IMR-90 (cell line): Measurements from ENCODE around the gene BLMH. TPM values are rescaled to one million over a fixed set of nuclear protein-coding genes. Genes with fewer than 3 reads are reported as not detected.
A peak's percentile ranks its signal among the peaks of the same experiment; 100 is the strongest.

Experiments used
- ATAC-seq: fragments of 200-7000 bp; cut with Tn5 transposase; 2 replicates; pipeline ENCODE4 v1.9.1; 2020; ENCODE audit warnings: low read depth, mild to moderate bottlenecking, moderate library complexity
- BruUV-seq: library from RNA; stranded (reverse); fragments of 400-500 nt; replicated peaks from 2 replicates; lab custom pipeline; 2021; lab: Mats Ljungman, UMichigan
- CTCF ChIA-PET: fragments of 300-600 bp; formaldehyde crosslinking; extraction: SDS; loops from one replicate; lab custom pipeline; 2021; ENCODE audit warnings: antibody characterized with exemption; lab: Yijun Ruan, JAX
- POLR2A ChIA-PET: fragments of 300-600 bp; sonication (Branson Sonifier 250); formaldehyde crosslinking; loops from one replicate; lab custom pipeline; 2022; ENCODE audit warnings: antibody characterized with exemption; ENCODE audit not compliant: unreplicated experiment; lab: Charles Lee
- DNase-seq: peaks from one replicate; pipeline ENCODE4 v3.0.0; 2013
- H2AFZ ChIP-seq: replicated peaks from 2 replicates; pipeline ENCODE3; 2013; ENCODE audit warnings: low read length, mild to moderate bottlenecking; ENCODE audit not compliant: poor library complexity
- H2AK5ac ChIP-seq: 2 replicates; pipeline ENCODE4 v1.6.1; 2013; ENCODE audit warnings: low read depth, low read length, inconsistent platforms
- H2AK9ac ChIP-seq: replicated peaks from 2 replicates; pipeline ENCODE3; 2013; ENCODE audit warnings: mild to moderate bottlenecking, low read depth, low read length, moderate library complexity; ENCODE audit not compliant: poor library complexity
- H2BK120ac ChIP-seq: 2 replicates; pipeline ENCODE4 v1.6.1; 2013; ENCODE audit warnings: low read depth, low read length, inconsistent platforms
- H2BK15ac ChIP-seq: 3 replicates; pipeline ENCODE4 v1.6.1; 2013; ENCODE audit warnings: low read depth, low read length, inconsistent platforms
- H2BK20ac ChIP-seq: 2 replicates; pipeline ENCODE4 v1.6.1; 2013; ENCODE audit warnings: low read depth, mild to moderate bottlenecking, inconsistent platforms, low read length, moderate library complexity
- H2BK5ac ChIP-seq: 2 replicates; pipeline ENCODE4 v1.6.1; 2013; ENCODE audit warnings: mild to moderate bottlenecking, low read depth, low read length, inconsistent platforms; ENCODE audit not compliant: poor library complexity, severe bottlenecking
- H3K14ac ChIP-seq: replicated peaks from 2 replicates; pipeline ENCODE4 v1.6.1; 2013; ENCODE audit warnings: low read depth, low read length, inconsistent platforms
- H3K18ac ChIP-seq: 2 replicates; pipeline ENCODE4 v1.6.1; 2013; ENCODE audit warnings: low read depth, low read length, control low read depth
- H3K23ac ChIP-seq: 2 replicates; pipeline ENCODE4 v1.6.1; 2013; ENCODE audit warnings: low read depth, low read length, inconsistent platforms
- H3K27ac ChIP-seq: 2 replicates; pipeline ENCODE4 v1.5.1; 2013; ENCODE audit warnings: mild to moderate bottlenecking, control low read depth, low read length; ENCODE audit not compliant: insufficient read depth
- H3K27me3 ChIP-seq: 2 replicates; pipeline ENCODE4 v1.6.1; 2013; ENCODE audit warnings: low read length; ENCODE audit not compliant: control insufficient read depth, insufficient read depth
- H3K36me3 ChIP-seq: 2 replicates; pipeline ENCODE4 v1.6.1; 2013; ENCODE audit warnings: low read length, mixed read lengths; ENCODE audit not compliant: control insufficient read depth, insufficient read depth
- H3K4ac ChIP-seq: 2 replicates; pipeline ENCODE4 v1.6.1; 2013; ENCODE audit warnings: low read depth, low read length, inconsistent platforms
- H3K4me1 ChIP-seq: 2 replicates; pipeline ENCODE4 v1.6.1; 2013; ENCODE audit warnings: low read length, mixed read lengths; ENCODE audit not compliant: control insufficient read depth, insufficient read depth
- H3K4me2 ChIP-seq: 2 replicates; pipeline ENCODE4 v1.6.1; 2013; ENCODE audit warnings: low read depth, mild to moderate bottlenecking, control low read depth, low read length, moderate library complexity
- H3K4me3 ChIP-seq: 2 replicates; pipeline ENCODE4 v1.5.1; 2013; ENCODE audit warnings: low read depth, mild to moderate bottlenecking, control low read depth, low read length, moderate library complexity; ENCODE audit not compliant: insufficient read depth
- H3K56ac ChIP-seq: 2 replicates; pipeline ENCODE4 v1.6.1; 2013; ENCODE audit warnings: low read length, inconsistent platforms; ENCODE audit not compliant: insufficient read depth; ENCODE audit errors: extremely low read depth
- H3K79me1 ChIP-seq, 2 experiments: 2 replicates each; pipeline ENCODE4 v1.6.1; 2013; ENCODE audit warnings: low read length in 2 of 2, inconsistent platforms in 1 of 2, low read depth in 1 of 2
- H3K9ac ChIP-seq: 2 replicates; pipeline ENCODE4 v1.6.1; 2013; ENCODE audit warnings: low read depth, low read length, control low read depth
- H3K9me1 ChIP-seq: 2 replicates; pipeline ENCODE4 v1.6.1; 2013; ENCODE audit warnings: low read length, inconsistent platforms; ENCODE audit not compliant: insufficient read depth
- H3K9me3 ChIP-seq: 2 replicates; pipeline ENCODE4 v1.6.1; 2013; ENCODE audit warnings: low read length; ENCODE audit not compliant: control insufficient read depth, insufficient read depth
- H4K20me1 ChIP-seq: 2 replicates; pipeline ENCODE4 v1.6.1; 2013; ENCODE audit warnings: low read length, inconsistent platforms; ENCODE audit not compliant: insufficient read depth
- H4K5ac ChIP-seq: 2 replicates; pipeline ENCODE4 v1.6.1; 2013; ENCODE audit warnings: mild to moderate bottlenecking, low read depth, low read length, control low read depth
- H4K8ac ChIP-seq, 2 experiments: 2 replicates each; pipeline ENCODE4 v1.6.1; 2013; ENCODE audit warnings: low read depth in 2 of 2, low read length in 2 of 2, control low read depth in 1 of 2, inconsistent platforms in 1 of 2
- H4K91ac ChIP-seq: 2 replicates; pipeline ENCODE4 v1.6.1; 2013; ENCODE audit warnings: low read depth, low read length, inconsistent platforms; ENCODE audit not compliant: insufficient read depth
- FOS ChIP-seq: fragments of 150-350 bp; IDR thresholded peaks from 2 replicates; pipeline ENCODE4 v1.6.1; 2016; ENCODE audit warnings: low read depth, low read length
- MAFK ChIP-seq: IDR thresholded peaks from 2 replicates; pipeline ENCODE4 v1.6.1; 2012; ENCODE audit warnings: low read depth, low read length, improper control_type of control experiment
- MAZ ChIP-seq: IDR thresholded peaks from 2 replicates; pipeline ENCODE4 v1.6.1; 2012; ENCODE audit warnings: low read depth, mild to moderate bottlenecking, low read length, improper control_type of control experiment, moderate library complexity, borderline replicate concordance
- RAD21 ChIP-seq: IDR thresholded peaks from 2 replicates; pipeline ENCODE4 v1.6.1; 2012; ENCODE audit warnings: low read length, improper control_type of control experiment
- WGBS, 2 experiments: methylation state at CpG; one replicate each; pipeline versions ENCODE4 v1.1.5 to v1.1.7; 2013; ENCODE audit warnings: missing lambda C conversion rate in 2 of 2; ENCODE audit not compliant: insufficient read length in 1 of 2; ENCODE audit errors: extremely low coverage in 2 of 2; 5-methylcytosine and 5-hydroxymethylcytosine counted together
- dilution Hi-C: fragments of 300-500 bp; cut with HindIII; formaldehyde crosslinking; loops from one replicate; pipeline ENCODE4 v1.14.3; 2018; ENCODE audit warnings: low sequenced_read_pairs; ENCODE audit not compliant: unreplicated experiment
- in situ Hi-C: fragments of 300-500 bp; cut with MboI; formaldehyde crosslinking; loops from 3 replicates; pipeline ENCODE4 v1.14.3; 2019; ENCODE audit warnings: low sequenced_read_pairs, inconsistent platforms, mixed read lengths
- intact Hi-C: fragments of 100-400 bp; cut with micrococcal nuclease; formaldehyde crosslinking; loops from 2 replicates; pipeline ENCODE4 v1.10.0; 2022
- polyA plus RNA-seq, 3 experiments: library from polyadenylated mRNA; depleted of rRNA; stranded (reverse); fragments of >200 nt; gene quantifications; 2 replicates each; pipeline ENCODE4 v1.2.3, GENCODE V29; 2012; ENCODE audit warnings: low replicate concordance in 1 of 3
- total RNA-seq: library from RNA; depleted of rRNA; stranded (reverse); fragments of >200 nt; gene quantifications from 2 replicates; pipeline ENCODE4 v1.2.3, GENCODE V29; 2012

The BLMH gene
- total and polyA plus RNA-seq, 2 of the 4 experiments (the other 2 are of a cell fraction), result 17.3 to 20.8 TPM

GRCh38 chr17:30332057-30332542, 40.4 kb upstream of the BLMH start:
- no peaks in the 10 kb centered on the region for H3K9me3 ChIP-seq
- no peak overlapping the region for H3K23ac ChIP-seq
- BruUV-seq, result no TSS peak
- no peak overlapping the region for H3K56ac ChIP-seq
- peak overlapping the region; percentile 46 for H2BK5ac ChIP-seq
- no peak overlapping the region for H2BK15ac ChIP-seq
- no peaks in the 10 kb centered on the region; the same call in 1 of the 2 replicates for H3K9me1 ChIP-seq
- no peak overlapping the region for H4K91ac ChIP-seq
- no peak overlapping the region for H3K18ac ChIP-seq
- no peak overlapping the region for H2AFZ ChIP-seq
- no peak overlapping the region for H2AK5ac ChIP-seq
- ChIA-PET CTCF (no interaction called here), POLR2A (no interaction called here)
- no peaks in the 10 kb centered on the region for H3K79me1 ChIP-seq
- no peaks in the 10 kb centered on the region for H3K4me1 ChIP-seq
- no peak overlapping the region for H3K9ac ChIP-seq
- no peak overlapping the region for H4K5ac ChIP-seq
- H3K14ac ChIP-seq, result no peak overlapping the region
- peak overlapping the region; percentile 50; the same call in 1 of the 2 replicates for H3K4me2 ChIP-seq
- H3K36me3 ChIP-seq, result no peaks in the 10 kb centered on the region
- dilution Hi-C loops (no loop called here), in situ Hi-C loops (no loop called here), intact Hi-C loops (loop anchor here (5.0 kb wide), 1 partner anchor 35 kb away; no protein-coding TSS in a partner anchor)
- no peak overlapping the region for H3K4ac ChIP-seq
- H2BK20ac ChIP-seq, result no peak overlapping the region
- peak; percentile 30; the same call in 1 of the 2 replicates for TF ChIP-seq FOS
- TF ChIP-seq MAZ, result no peak
- TF ChIP-seq RAD21, result no peak
- TF ChIP-seq MAFK, result 0 out of 2 replicates have a peak, but pooled peaks have one; percentile 4
- H4K20me1 ChIP-seq, result no peaks in the 10 kb centered on the region
- WGBS, 2 experiments, result no CpG with 5 or more reads among the region's 4 CpGs
- H3K27ac ChIP-seq, result no peak overlapping the region
- H3K27me3 ChIP-seq, result no peaks in the 10 kb centered on the region
- H2AK9ac ChIP-seq, result no peak overlapping the region
- no peak overlapping the region for H3K4me3 ChIP-seq
- no peak overlapping the region for H4K8ac ChIP-seq
- DNase-seq (peak; percentile 92), ATAC-seq (peak; percentile 85)
- no peak overlapping the region for H2BK120ac ChIP-seq
